Adipocyte (in vitro differentiated cells): Measurements from ENCODE around the gene PTPA.
A peak's percentile ranks its signal among the peaks of the same experiment; 100 is the strongest.

Experiments used
- DNase-seq: peaks from one replicate; pipeline ENCODE4 v3.0.0-alpha.2; 2015; ENCODE audit warnings: low read depth
- H3K27me3 ChIP-seq: replicated peaks from 2 replicates; pipeline ENCODE4 v1.7.0; 2013; ENCODE audit warnings: mild to moderate bottlenecking, low read length, moderate library complexity; ENCODE audit not compliant: control insufficient read depth, insufficient read depth
- H3K36me3 ChIP-seq: 2 replicates; pipeline ENCODE4 v1.7.0; 2013; ENCODE audit warnings: low read length, mild to moderate bottlenecking, moderate library complexity; ENCODE audit not compliant: control insufficient read depth, insufficient read depth, severe bottlenecking
- H3K4me1 ChIP-seq: 2 replicates; pipeline ENCODE4 v1.7.0; 2013; ENCODE audit warnings: mild to moderate bottlenecking, low read length, moderate library complexity; ENCODE audit not compliant: control insufficient read depth, insufficient read depth
- H3K4me3 ChIP-seq: 2 replicates; pipeline ENCODE4 v1.7.0; 2013; ENCODE audit warnings: mild to moderate bottlenecking, low read length, moderate library complexity
- H3K9ac ChIP-seq: 2 replicates; pipeline ENCODE4 v1.7.0; 2013; ENCODE audit warnings: mild to moderate bottlenecking, low read length, moderate library complexity
- H3K9me3 ChIP-seq: 2 replicates; pipeline ENCODE4 v1.7.0; 2013; ENCODE audit warnings: mild to moderate bottlenecking, low read length, moderate library complexity; ENCODE audit not compliant: control insufficient read depth

Gene PTPA

DNA sequence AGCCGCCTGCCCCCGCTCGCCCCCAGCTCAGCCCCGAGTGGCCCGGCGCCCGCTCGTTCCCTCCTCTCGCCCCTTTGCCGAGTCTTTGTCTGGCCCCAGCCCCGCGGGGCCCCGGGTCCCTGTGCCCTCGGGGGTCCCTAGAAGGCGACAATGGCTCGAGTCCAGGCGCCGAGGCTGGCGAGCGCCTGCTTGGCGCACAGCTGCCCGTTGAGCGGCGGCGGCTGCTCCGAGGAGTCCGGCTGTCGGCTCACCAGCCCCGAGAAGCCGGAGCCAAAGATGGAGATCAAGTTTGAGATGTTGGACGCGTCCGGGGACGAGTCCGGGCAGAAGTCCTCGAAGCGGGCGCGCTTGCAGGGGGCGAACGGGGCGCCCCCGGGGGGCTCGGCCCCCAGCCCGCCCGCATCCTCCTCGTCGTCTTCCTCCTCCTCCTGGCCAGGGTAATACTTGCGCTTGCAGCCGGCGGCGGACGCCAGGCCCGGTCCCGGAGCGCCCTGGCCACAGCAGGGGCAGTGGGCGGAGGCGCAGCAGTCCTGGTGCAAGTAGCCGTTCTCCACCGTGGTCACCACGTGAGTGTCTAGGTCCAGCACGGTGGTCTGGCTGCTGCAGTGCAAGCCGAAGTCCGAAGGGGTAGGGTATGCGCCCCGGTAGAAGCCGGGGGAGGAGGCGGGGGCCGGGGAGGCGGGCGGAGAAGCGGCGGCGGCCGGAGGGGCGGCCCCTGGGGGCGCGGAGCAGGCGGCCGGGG is 65.7 kb downstream of the PTPA start:
- Histone ChIP-seq H3K4me3 (peak overlapping the region; percentile 93), H3K9ac (peak overlapping the region; percentile 99), H3K27me3 (no peaks in the 10 kb centered on the region), H3K9me3 (no peaks in the 10 kb centered on the region), H3K36me3 (no peaks in the 10 kb centered on the region), H3K4me1 (peaks cover 23% of the 10 kb centered on the region)
- DNase-seq, result peak; percentile 50

DNA sequence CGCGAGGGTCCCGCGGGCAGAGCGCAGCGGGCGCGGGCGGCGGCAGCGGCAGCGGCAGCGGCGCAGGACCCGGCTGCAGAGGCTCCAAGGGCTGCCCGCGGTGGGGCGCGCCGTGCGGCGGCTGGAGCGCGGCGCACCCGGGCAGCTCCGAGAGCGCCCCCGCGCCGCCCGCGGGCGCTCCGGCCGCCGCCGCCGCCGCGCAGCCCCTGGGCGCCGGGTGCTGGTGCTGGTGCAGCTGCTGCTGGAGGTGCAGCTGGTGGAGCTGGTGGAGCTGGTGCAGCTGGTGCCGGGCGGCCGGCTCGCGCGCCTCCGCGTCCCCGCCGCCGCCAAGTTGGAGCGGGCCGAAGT is 66.2 kb downstream of the PTPA start:
- peak overlapping the region; percentile 99 for H3K9ac ChIP-seq
- peak overlapping the region; percentile 93 for H3K4me3 ChIP-seq
- no peaks in the 10 kb centered on the region for H3K9me3 ChIP-seq
- peaks cover 22% of the 10 kb centered on the region for H3K4me1 ChIP-seq
- H3K36me3 ChIP-seq, result no peaks in the 10 kb centered on the region
- DNase-seq, result no peak
- no peaks in the 10 kb centered on the region for H3K27me3 ChIP-seq

- Histone ChIP-seq H3K9ac (peak within 1 kb of the TSS; percentile 99), H3K4me1 (peaks cover 21% of the 10 kb centered on the region), H3K4me3 (peak within 1 kb of the TSS; percentile 93), H3K9me3 (no peaks in the 10 kb centered on the region), H3K36me3 (no peaks in the 10 kb centered on the region), H3K27me3 (no peaks in the 10 kb centered on the region)
- DNase-seq, result peak; percentile 99
Measured at GRCh38 chr9:129177791-129178567, 66.8 kb downstream of the PTPA start, which contains the start of gene IER5L. Gene IER5L, minus strand, starts transcription at chr9:129178261. Its CDS starts 209 bp downstream, at chr9:129178052.

- Histone ChIP-seq H3K4me3 (peak overlapping the region; percentile 57), H3K9ac (no peak overlapping the region), H3K4me1 (peaks cover 13% of the 10 kb centered on the region), H3K36me3 (no peaks in the 10 kb centered on the region), H3K9me3 (no peaks in the 10 kb centered on the region), H3K27me3 (no peaks in the 10 kb centered on the region)
- no peak for DNase-seq
Measured at GRCh38 chr9:129178568-129179382, 67.6 kb downstream of the PTPA start.

- Histone ChIP-seq H3K9me3 (no peaks in the 10 kb centered on the region), H3K4me1 (peaks cover 7% of the 10 kb centered on the region), H3K27me3 (no peaks in the 10 kb centered on the region), H3K4me3 (no peak overlapping the region), H3K36me3 (no peaks in the 10 kb centered on the region), H3K9ac (no peak overlapping the region)
- DNase-seq, result no peak
Measured at GRCh38 chr9:129181246-129181645, 70.0 kb downstream of the PTPA start.

DNA sequence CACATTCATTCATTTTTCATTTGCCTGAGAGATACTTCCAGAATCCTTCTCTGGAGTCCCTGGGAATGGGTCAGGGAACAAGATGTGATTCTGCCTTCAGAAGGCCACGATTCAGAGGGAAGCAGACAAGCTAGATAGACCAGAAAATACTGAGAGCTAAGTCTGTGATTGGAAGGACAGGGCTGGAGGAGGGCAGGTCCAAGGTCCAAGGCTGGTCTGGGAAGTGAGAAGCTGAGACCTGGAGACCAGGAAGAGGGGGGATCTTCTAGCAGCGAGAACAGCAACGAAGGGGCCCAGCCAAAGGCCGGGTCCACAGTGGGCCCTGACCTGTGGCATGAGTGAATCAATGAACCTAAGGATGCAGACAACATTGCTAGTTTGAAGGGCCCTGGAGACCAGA is 70.9 kb downstream of the PTPA start:
- Histone ChIP-seq H3K36me3 (no peaks in the 10 kb centered on the region), H3K27me3 (no peaks in the 10 kb centered on the region), H3K9me3 (peaks cover 3% of the 10 kb centered on the region), H3K9ac (no peak overlapping the region), H3K4me1 (peaks cover 7% of the 10 kb centered on the region), H3K4me3 (no peak overlapping the region)
- DNase-seq, result no peak

- Histone ChIP-seq H3K9me3 (peaks cover 4% of the 10 kb centered on the region), H3K4me1 (peaks cover 7% of the 10 kb centered on the region), H3K27me3 (no peaks in the 10 kb centered on the region), H3K9ac (no peak overlapping the region), H3K36me3 (no peaks in the 10 kb centered on the region), H3K4me3 (no peak overlapping the region)
- peak; percentile 27 for DNase-seq
Measured at GRCh38 chr9:129182625-129183494, 71.6 kb downstream of the PTPA start.

DNA sequence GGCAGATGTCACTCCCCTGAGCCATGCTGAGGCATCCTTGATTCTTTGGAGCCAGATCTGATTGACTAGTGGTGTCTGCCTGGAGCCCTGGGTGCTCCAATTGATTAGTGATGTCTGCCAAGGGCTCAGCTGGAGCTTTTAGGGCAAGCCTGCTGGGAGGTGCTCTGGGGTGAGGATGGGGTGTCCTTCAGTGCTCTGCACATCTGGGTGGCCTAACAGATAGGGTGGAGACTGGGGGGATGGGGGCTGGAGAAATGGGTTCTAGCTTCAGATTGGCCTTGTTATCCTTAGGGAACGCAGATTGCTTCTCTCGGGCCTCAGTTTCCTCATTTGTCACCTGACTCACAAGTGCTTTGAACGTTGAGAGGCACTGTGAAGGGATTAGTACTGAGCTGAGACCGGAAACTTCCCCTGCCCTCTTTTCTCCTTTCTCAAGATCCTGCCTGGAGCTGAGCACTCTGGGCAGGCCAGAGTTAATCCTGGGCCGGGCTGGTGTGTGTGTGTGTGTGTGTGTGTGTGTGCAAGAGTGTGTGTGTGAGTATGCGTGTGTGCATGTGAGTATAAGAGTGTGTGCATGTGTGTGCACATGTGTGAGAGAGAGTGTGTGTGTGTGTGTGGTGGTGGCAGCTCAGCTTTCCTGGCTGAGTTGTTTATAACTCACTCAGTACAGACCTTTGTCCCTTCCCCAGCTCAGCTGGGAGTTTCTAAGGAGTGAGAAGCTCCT is 72.4 kb downstream of the PTPA start:
- H3K9ac ChIP-seq, result no peak overlapping the region
- peaks cover 7% of the 10 kb centered on the region for H3K4me1 ChIP-seq
- H3K9me3 ChIP-seq, result peaks cover 4% of the 10 kb centered on the region
- no peaks in the 10 kb centered on the region for H3K36me3 ChIP-seq
- DNase-seq, result no peak
- H3K27me3 ChIP-seq, result no peaks in the 10 kb centered on the region
- no peak overlapping the region for H3K4me3 ChIP-seq

- DNase-seq, result no peak
- H3K9ac ChIP-seq, result no peak overlapping the region
- no peak overlapping the region for H3K4me3 ChIP-seq
- no peaks in the 10 kb centered on the region for H3K36me3 ChIP-seq
- peaks cover 4% of the 10 kb centered on the region for H3K9me3 ChIP-seq
- peaks cover 7% of the 10 kb centered on the region for H3K4me1 ChIP-seq
- no peaks in the 10 kb centered on the region for H3K27me3 ChIP-seq
Measured at GRCh38 chr9:129184219-129184524, 73.0 kb downstream of the PTPA start.

- Histone ChIP-seq H3K36me3 (no peaks in the 10 kb centered on the region), H3K27me3 (no peaks in the 10 kb centered on the region), H3K4me3 (no peak overlapping the region), H3K9ac (no peak overlapping the region), H3K9me3 (peaks cover 4% of the 10 kb centered on the region), H3K4me1 (peaks cover 7% of the 10 kb centered on the region)
- DNase-seq, result no peak
Measured at GRCh38 chr9:129184596-129185122, 73.4 kb downstream of the PTPA start.
